ENCODE data around the gene RABGAP1. TPM values are rescaled to one million over a fixed set of nuclear protein-coding genes. Genes with fewer than 3 reads are reported as not detected.

RABGAP1 gene
- total RNA-seq, 4 donors from 2014 or later = 64.3 to 116 (median 79.5) TPM

DNA sequence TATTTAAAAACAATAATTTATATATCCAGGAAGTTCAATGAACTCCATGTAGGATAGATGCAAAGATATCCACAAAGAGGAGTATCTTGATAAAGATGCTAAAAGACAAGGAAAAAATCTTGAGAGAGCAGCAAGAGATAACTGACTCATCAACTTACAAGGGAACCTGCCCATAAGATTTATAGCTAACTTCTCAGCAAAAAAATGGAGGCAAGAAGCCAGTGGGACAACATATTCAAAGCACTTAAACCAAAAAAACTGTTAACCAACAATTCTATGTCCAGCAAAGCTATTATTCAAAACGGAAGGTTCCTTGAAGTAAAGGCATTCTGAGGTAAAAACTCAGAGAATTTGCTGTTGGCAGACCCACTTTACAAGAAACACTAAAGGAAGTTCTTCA lies 20.3 kb downstream of the RABGAP1 start:
- Histone ChIP-seq H3K4me3 (no peak overlapping the region), H3K27me3 (no peaks in the 10 kb centered on the region), H3K36me3 (peaks cover 0 to 40% (median 19%) of the 10 kb centered on the region in 4 donors), H3K9me3 (no peaks in the 10 kb centered on the region), H3K27ac (replicated peaks in 1 of 4) (no peak overlapping the region), H3K4me1 (peaks cover 5 to 26% (median 13%) of the 10 kb centered on the region in 4 donors)
- TF ChIP-seq POLR2A (IDR thresholded peaks at IDR 0.05; ENCODE audit: low read depth) (no peak), CTCF (IDR thresholded peaks at IDR 0.05) (no peak), POLR2AphosphoS5 (IDR thresholded peaks at IDR 0.05) (no peak), EP300 (IDR thresholded peaks at IDR 0.05) (no peak)
- 93% methylated on average over 1 of the region's 1 CpG for WGBS
- no peak for DNase-seq (ENCODE audit: extremely low spot score)
- intact Hi-C loops (cut with DNase I) = no loop called here

DNA sequence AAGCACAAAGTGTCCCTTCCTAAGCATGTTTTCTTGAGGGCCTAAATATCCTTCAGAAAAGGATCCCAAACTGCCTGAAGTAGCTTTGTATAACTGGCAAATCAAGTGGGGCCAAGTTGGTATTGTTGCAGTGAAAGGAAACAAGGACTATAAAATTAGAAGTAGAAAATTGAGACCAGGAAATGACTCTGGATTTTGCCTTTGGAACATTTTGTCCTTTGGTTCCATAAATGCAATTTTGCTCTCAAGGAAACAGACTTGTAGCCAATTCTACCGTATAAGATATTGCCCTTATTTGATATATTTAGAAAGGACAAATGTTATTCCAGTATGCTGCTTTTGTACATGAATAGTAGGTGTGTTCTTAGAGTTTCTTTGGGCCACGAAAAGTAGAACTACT lies 34.4 kb downstream of the RABGAP1 start:
- Histone ChIP-seq H3K27me3 (no peaks in the 10 kb centered on the region), H3K9me3 (no peaks in the 10 kb centered on the region), H3K27ac (replicated peaks in 1 of 4) (peak overlapping the region; percentile 45 to 55 (median 47)), H3K4me1 (peaks cover 17 to 31% (median 20%) of the 10 kb centered on the region in 4 donors), H3K36me3 (peaks cover 0 to 28% (median 13%) of the 10 kb centered on the region in 4 donors), H3K4me3 (no peak overlapping the region)
- intact Hi-C loops (cut with DNase I) = no loop called here
- TF ChIP-seq POLR2AphosphoS5 (IDR thresholded peaks at IDR 0.05) = peak in 1 of 2 donors; percentile 51
- no peak for TF ChIP-seq CTCF (IDR thresholded peaks at IDR 0.05)
- no peak for TF ChIP-seq EP300 (IDR thresholded peaks at IDR 0.05)
- WGBS = 49% methylated on average over 2 of the region's 2 CpGs
- DNase-seq (ENCODE audit: extremely low spot score) = no peak

GRCh38 chr9:122978601-122979000 lies 37.8 kb downstream of the RABGAP1 start:
- WGBS = 94% methylated on average over 2 of the region's 2 CpGs
- DNase-seq (ENCODE audit: extremely low spot score) = no peak
- Histone ChIP-seq H3K27ac (replicated peaks in 1 of 4) (no peak overlapping the region), H3K27me3 (no peaks in the 10 kb centered on the region), H3K4me3 (no peak overlapping the region), H3K4me1 (peaks cover 18 to 36% (median 29%) of the 10 kb centered on the region in 4 donors), H3K9me3 (no peaks in the 10 kb centered on the region), H3K36me3 (no peaks in the 10 kb centered on the region)
- intact Hi-C loops (cut with DNase I) = no loop called here
- TF ChIP-seq POLR2A (IDR thresholded peaks at IDR 0.05; ENCODE audit: low read depth) = no peak
- TF ChIP-seq CTCF (IDR thresholded peaks at IDR 0.05) = no peak
- TF ChIP-seq EP300 (IDR thresholded peaks at IDR 0.05) = no peak
- no peak for TF ChIP-seq POLR2AphosphoS5 (IDR thresholded peaks at IDR 0.05)

- intact Hi-C loops (cut with DNase I) = no loop called here
- Histone ChIP-seq H3K27ac (replicated peaks in 1 of 4) (no peak overlapping the region), H3K9me3 (no peaks in the 10 kb centered on the region), H3K27me3 (no peaks in the 10 kb centered on the region), H3K4me3 (no peak overlapping the region), H3K4me1 (peaks cover 0 to 7% (median 6%) of the 10 kb centered on the region in 4 donors), H3K36me3 (peaks cover 14 to 56% (median 38%) of the 10 kb centered on the region in 4 donors)
- no peak for TF ChIP-seq CTCF (IDR thresholded peaks at IDR 0.05)
- no peak for TF ChIP-seq EP300 (IDR thresholded peaks at IDR 0.05)
- no peak for TF ChIP-seq POLR2AphosphoS5 (IDR thresholded peaks at IDR 0.05)
- TF ChIP-seq POLR2A (IDR thresholded peaks at IDR 0.05; ENCODE audit: low read depth) = no peak
- 62% methylated on average over 5 of the region's 5 CpGs for WGBS
- no peak for DNase-seq (ENCODE audit: extremely low spot score)
Measured at GRCh38 chr9:122986010-122986409, 45.2 kb downstream of the RABGAP1 start.

DNA sequence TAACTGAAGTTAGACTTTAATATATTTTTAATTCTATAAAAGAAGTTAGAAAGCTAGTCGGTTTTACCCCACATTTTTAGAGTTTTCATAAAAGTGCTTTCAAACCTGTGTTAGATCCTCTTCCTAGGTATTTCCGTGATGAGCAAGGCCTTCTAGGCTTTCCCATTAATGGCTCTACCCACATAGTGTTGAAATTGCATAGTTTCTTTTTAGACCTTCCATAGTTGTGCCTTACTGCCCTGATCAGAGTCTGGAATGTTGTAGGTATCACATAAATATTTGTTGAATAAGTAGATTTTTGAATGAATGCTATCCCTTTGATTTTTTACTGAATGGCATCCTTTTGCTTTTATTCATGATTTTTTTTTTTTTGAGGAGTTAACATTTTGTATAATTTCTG lies 47.3 kb downstream of the RABGAP1 start:
- intact Hi-C loops (cut with DNase I) = no loop called here
- no peak for DNase-seq (ENCODE audit: extremely low spot score)
- no peak for TF ChIP-seq POLR2A (IDR thresholded peaks at IDR 0.05; ENCODE audit: low read depth)
- no peak for TF ChIP-seq EP300 (IDR thresholded peaks at IDR 0.05)
- no peak for TF ChIP-seq CTCF (IDR thresholded peaks at IDR 0.05)
- TF ChIP-seq POLR2AphosphoS5 (IDR thresholded peaks at IDR 0.05) = no peak

More for the DNA sequence above, 47.3 kb downstream of the RABGAP1 start:
- 86% methylated on average over 2 of the region's 2 CpGs for WGBS
- H3K36me3 ChIP-seq = peaks cover 14 to 63% (median 41%) of the 10 kb centered on the region in 4 donors
- H3K27ac ChIP-seq (replicated peaks in 1 of 4) = no peak overlapping the region
- H3K4me1 ChIP-seq = peaks cover 0 to 9% (median 2%) of the 10 kb centered on the region in 4 donors
- H3K9me3 ChIP-seq = no peaks in the 10 kb centered on the region
- no peak overlapping the region for H3K4me3 ChIP-seq
- no peaks in the 10 kb centered on the region for H3K27me3 ChIP-seq

Measured in esophagus muscularis mucosa (tissue), 4 donors.